Osteoblast (primary cell): ENCODE results near the gene PARP14. TPM values are rescaled to one million over a fixed set of nuclear protein-coding genes. Genes with fewer than 3 reads are reported as not detected.
"Not testable (repeated sequence)": the region's sequence is repeated elsewhere in the genome, so short reads cannot be mapped to it uniquely, and the experiment has no call there.

Experiments used
- DNase-seq: peaks from one replicate; pipeline ENCODE4 v3.0.0; 2011; ENCODE audit warnings: low spot score, mixed read lengths; ENCODE audit not compliant: insufficient read length; ENCODE audit errors: missing footprints
- H2AFZ ChIP-seq: 2 replicates; pipeline ENCODE4 v1.6.0; 2011; ENCODE audit warnings: mild to moderate bottlenecking, low read length
- H3K27ac ChIP-seq: 2 replicates; pipeline ENCODE4 v1.5.1; 2011; ENCODE audit warnings: mild to moderate bottlenecking, low read depth, low read length, moderate library complexity
- H3K27me3 ChIP-seq: 2 replicates; pipeline ENCODE4 v1.6.0; 2012; ENCODE audit warnings: mild to moderate bottlenecking, control low read depth, inconsistent platforms, low read length, moderate library complexity; ENCODE audit not compliant: insufficient read depth
- H3K36me3 ChIP-seq: 2 replicates; pipeline ENCODE4 v1.5.1; 2011; ENCODE audit warnings: mild to moderate bottlenecking, low read length, control low read depth, moderate library complexity; ENCODE audit not compliant: insufficient read depth
- H3K4me1 ChIP-seq: 2 replicates; pipeline ENCODE4 v1.5.1; 2011; ENCODE audit warnings: mild to moderate bottlenecking, low read length, control low read depth, moderate library complexity; ENCODE audit not compliant: insufficient read depth
- H3K4me2 ChIP-seq: 2 replicates; pipeline ENCODE4 v1.6.0; 2011; ENCODE audit warnings: mild to moderate bottlenecking, low read length; ENCODE audit not compliant: insufficient read depth
- H3K4me3 ChIP-seq: fragments of 200-600 bp; sonication (generic); 3 replicates; pipeline ENCODE4 v1.5.1; 2012; ENCODE audit warnings: mild to moderate bottlenecking, low read length, inconsistent platforms; ENCODE audit not compliant: insufficient read depth
- H3K79me2 ChIP-seq: 2 replicates; pipeline ENCODE4 v1.6.0; 2012; ENCODE audit warnings: mild to moderate bottlenecking, low read length, control low read depth, inconsistent platforms; ENCODE audit not compliant: insufficient read depth
- H3K9me3 ChIP-seq: 2 replicates; pipeline ENCODE4 v1.5.1; 2011; ENCODE audit warnings: low read depth, low read length, control low read depth
- H4K20me1 ChIP-seq: 2 replicates; pipeline ENCODE4 v1.6.0; 2012; ENCODE audit warnings: mild to moderate bottlenecking, low read length, control low read depth; ENCODE audit not compliant: insufficient read depth
- CTCF ChIP-seq: IDR thresholded peaks from 2 replicates; pipeline ENCODE4 v1.5.1; 2011; ENCODE audit warnings: mild to moderate bottlenecking, low read depth, low read length, moderate library complexity; ENCODE audit errors: extremely low read depth
- total RNA-seq: library from RNA; depleted of rRNA; stranded (reverse); fragments of >200 nt; gene quantifications from 2 replicates; pipeline ENCODE4 v1.2.3, GENCODE V29; 2012

PARP14 gene
- total RNA-seq, 1 donor, result 84.3 TPM

GRCh38 chr3:122640437-122640999, 40.1 kb upstream of the PARP14 start:
- Histone ChIP-seq H4K20me1 (no peaks in the 10 kb centered on the region), H3K36me3 (no peaks in the 10 kb centered on the region), H3K4me3 (no peak overlapping the region), H3K27ac (no peak overlapping the region), H3K9me3 (no peaks in the 10 kb centered on the region), H3K79me2 (no peaks in the 10 kb centered on the region), H3K27me3 (peaks cover 3% of the 10 kb centered on the region), H3K4me1 (peaks cover 7% of the 10 kb centered on the region), H3K4me2 (no peak overlapping the region), H2AFZ (no peak overlapping the region)
- TF ChIP-seq CTCF, result no peak
- DNase-seq, result no peak

GRCh38 chr3:122642935-122643334, 37.7 kb upstream of the PARP14 start:
- no peak overlapping the region for H2AFZ ChIP-seq
- DNase-seq, result no peak
- H3K4me2 ChIP-seq, result no peak overlapping the region
- no peak overlapping the region for H3K27ac ChIP-seq
- H3K9me3 ChIP-seq, result no peaks in the 10 kb centered on the region
- no peaks in the 10 kb centered on the region for H3K36me3 ChIP-seq
- no peaks in the 10 kb centered on the region for H3K79me2 ChIP-seq
- H3K4me1 ChIP-seq, result peaks cover 7% of the 10 kb centered on the region
- TF ChIP-seq CTCF, result no peak
- H3K27me3 ChIP-seq, result peaks cover 7% of the 10 kb centered on the region
- no peaks in the 10 kb centered on the region for H4K20me1 ChIP-seq
- no peak overlapping the region for H3K4me3 ChIP-seq

- Histone ChIP-seq H3K27me3 (peaks cover 12% of the 10 kb centered on the region), H3K36me3 (no peaks in the 10 kb centered on the region), H3K4me2 (no peak overlapping the region), H3K9me3 (no peaks in the 10 kb centered on the region), H3K4me3 (no peak overlapping the region), H3K27ac (no peak overlapping the region), H3K79me2 (no peaks in the 10 kb centered on the region), H4K20me1 (no peaks in the 10 kb centered on the region), H2AFZ (no peak overlapping the region), H3K4me1 (no peaks in the 10 kb centered on the region)
- no peak for TF ChIP-seq CTCF
- no peak for DNase-seq
Measured at GRCh38 chr3:122646146-122646988, 34.3 kb upstream of the PARP14 start.

GRCh38 chr3:122651233-122651907, 29.3 kb upstream of the PARP14 start:
- not testable (repeated sequence) for H3K4me2 ChIP-seq, H3K79me2 ChIP-seq, H4K20me1 ChIP-seq, H3K9me3 ChIP-seq, DNase-seq, H3K4me3 ChIP-seq, H2AFZ ChIP-seq, H3K4me1 ChIP-seq, H3K27ac ChIP-seq, H3K36me3 ChIP-seq
- peaks cover 12% of the 10 kb centered on the region for H3K27me3 ChIP-seq

GRCh38 chr3:122651962-122652361, 28.7 kb upstream of the PARP14 start:
- H4K20me1 ChIP-seq, H3K4me2 ChIP-seq, DNase-seq, H2AFZ ChIP-seq, H3K4me3 ChIP-seq, H3K27ac ChIP-seq, H3K79me2 ChIP-seq, H3K9me3 ChIP-seq, H3K4me1 ChIP-seq, H3K36me3 ChIP-seq: not testable (repeated sequence)
- peaks cover 12% of the 10 kb centered on the region for H3K27me3 ChIP-seq

GRCh38 chr3:122658336-122658735, 22.3 kb upstream of the PARP14 start:
- not testable (repeated sequence) for H2AFZ ChIP-seq, H4K20me1 ChIP-seq, H3K4me1 ChIP-seq, DNase-seq, H3K36me3 ChIP-seq, H3K4me3 ChIP-seq, H3K9me3 ChIP-seq, H3K27me3 ChIP-seq, H3K79me2 ChIP-seq, H3K4me2 ChIP-seq, H3K27ac ChIP-seq
